ENCODE measurements around the gene PNMA8B. TPM values are rescaled to one million over a fixed set of nuclear protein-coding genes. Genes with fewer than 3 reads are reported as not detected.

Gene PNMA8B
- total RNA-seq (ENCODE audit: low replicate concordance), result 0.38 and 3.6 TPM in 2 replicates

GRCh38 chr19:46495786-46496099, at the start of gene PNMA8B:
PNMA8B (minus strand) TSS chr19:46495867; CDS start chr19:46495465, 402 bp downstream.

GRCh38 chr19:46471116-46471733, 24.4 kb downstream of the PNMA8B start, which contains the start of gene PNMA8A:
PNMA8A (minus strand) TSS chr19:46471563; CDS start chr19:46471035, 528 bp downstream.

Other genes starting within 250 kb of the PNMA8B start
- 0.38 and 3.3 TPM in 2 replicates for gene HIF3A, start 198.8 kb downstream of the PNMA8B start, total RNA-seq (ENCODE audit: low replicate concordance)
- gene PPP5C, start 148.8 kb downstream of the PNMA8B start, total RNA-seq (ENCODE audit: low replicate concordance), result 63.9 and 75.7 TPM in 2 replicates
- gene CCDC8, start 82.3 kb downstream of the PNMA8B start, total RNA-seq (ENCODE audit: low replicate concordance), result 11.9 and 26.2 TPM in 2 replicates
- gene PNMA8C, start 66.9 kb downstream of the PNMA8B start, total RNA-seq (ENCODE audit: low replicate concordance), result 0.15 TPM in 1 of 2 replicates, not detected in the other
- 0.94 and 6.5 TPM in 2 replicates for gene PNMA8A, start 24.3 kb downstream of the PNMA8B start, total RNA-seq (ENCODE audit: low replicate concordance)
- 145 and 560 TPM in 2 replicates for gene CALM3, start 105.5 kb upstream of the PNMA8B start, total RNA-seq (ENCODE audit: low replicate concordance)
- gene PTGIR, start 129.2 kb upstream of the PNMA8B start, total RNA-seq (ENCODE audit: low replicate concordance), result 8.5 and 17.7 TPM in 2 replicates
- gene GNG8, start 140.3 kb upstream of the PNMA8B start, total RNA-seq (ENCODE audit: low replicate concordance), result not detected in 2 replicates
- gene DACT3, start 165.3 kb upstream of the PNMA8B start, total RNA-seq (ENCODE audit: low replicate concordance), result 1.1 and 6.5 TPM in 2 replicates
- gene PRKD2, start 221.2 kb upstream of the PNMA8B start, total RNA-seq (ENCODE audit: low replicate concordance), result 14.5 and 16.5 TPM in 2 replicates